Thoracic aorta (tissue), 2 donors: ENCODE data around the gene HSF2BP. TPM values are rescaled to one million over a fixed set of nuclear protein-coding genes. Genes with fewer than 3 reads are reported as not detected.
"Not testable (repeated sequence)": the region's sequence is repeated elsewhere in the genome, so short reads cannot be mapped to it uniquely, and the experiment has no call there.

Experiments
- ATAC-seq: fragments of 150-250 bp; one replicate; pipeline ENCODE4 v1.8.0; 2017; ENCODE audit warnings: low read depth; ENCODE audit not compliant: insufficient number of reproducible peaks, low FRiP score
- DNase-seq: peaks from one replicate; pipeline ENCODE4 v3.0.0-alpha.2; 2020; ENCODE audit warnings: low spot score
- H3K27ac ChIP-seq, 2 donors: fragments of 200-600 bp; sonication (generic); 1 replicate in 1 of 2; 2 replicates in 1 of 2; pipeline ENCODE4 v1.5.1; 2016; ENCODE audit warnings: mild to moderate bottlenecking in 2 of 2, moderate library complexity in 2 of 2
- H3K27me3 ChIP-seq: fragments of 200-600 bp; sonication (generic); replicated peaks from 2 replicates; pipeline ENCODE4 v1.6.0; 2016; ENCODE audit warnings: mild to moderate bottlenecking; ENCODE audit not compliant: insufficient read depth
- H3K36me3 ChIP-seq: fragments of 200-600 bp; sonication (generic); one replicate; pipeline ENCODE4 v1.5.1; 2016
- H3K4me1 ChIP-seq, 2 donors: fragments of 200-600 bp; sonication (generic); 1 replicate in 1 of 2; 2 replicates in 1 of 2; pipeline versions ENCODE4 v1.5.1 to v1.6.0; 2016; ENCODE audit warnings: low read depth in 2 of 2, mild to moderate bottlenecking in 1 of 2; ENCODE audit not compliant: control insufficient read depth in 1 of 2
- H3K4me3 ChIP-seq: fragments of 200-600 bp; sonication (generic); 2 replicates; pipeline ENCODE4 v1.5.1; 2016; ENCODE audit warnings: mild to moderate bottlenecking
- H3K9me3 ChIP-seq: fragments of 200-600 bp; sonication (generic); 2 replicates; pipeline ENCODE4 v1.5.1; 2016
- CTCF ChIP-seq: fragments of 200-600 bp; sonication (generic); IDR thresholded peaks from one replicate; pipeline ENCODE4 v1.5.1; 2019; ENCODE audit warnings: antibody characterized with exemption
- total RNA-seq, 2 donors: library from RNA; depleted of rRNA; stranded (reverse); fragments of >200 nt; gene quantifications; one replicate each; pipeline versions ENCODE4 v1.1.0 to v1.2.3, GENCODE V29; 2016

HSF2BP gene
- total RNA-seq, 2 donors from 2014 or later = 0.78 TPM; not detected in 1

- peaks cover 31 to 47% of the 10 kb centered on the region in 2 donors for H3K4me1 ChIP-seq
- peak overlapping the region; percentile 35 to 76 for H3K27ac ChIP-seq
- no peaks in the 10 kb centered on the region for H3K27me3 ChIP-seq
- no peaks in the 10 kb centered on the region for H3K36me3 ChIP-seq
- H3K4me3 ChIP-seq = peak overlapping the region; percentile 47
- DNase-seq (no peak), ATAC-seq (no peak)
- TF ChIP-seq CTCF = no peak
- H3K9me3 ChIP-seq = no peaks in the 10 kb centered on the region
Observed at GRCh38 chr21:43701936-43702784, 42.9 kb upstream of the HSF2BP start.

GRCh38 chr21:43699933-43700599 is 40.8 kb upstream of the HSF2BP start:
- DNase-seq (no peak), ATAC-seq (no peak)
- peaks cover 31 to 47% of the 10 kb centered on the region in 2 donors for H3K4me1 ChIP-seq
- H3K9me3 ChIP-seq = no peaks in the 10 kb centered on the region
- no peaks in the 10 kb centered on the region for H3K27me3 ChIP-seq
- peak overlapping the region; percentile 50 to 62 for H3K27ac ChIP-seq
- H3K36me3 ChIP-seq = no peaks in the 10 kb centered on the region
- no peak for TF ChIP-seq CTCF
- H3K4me3 ChIP-seq = no peak overlapping the region

- not testable (repeated sequence) for ATAC-seq, H3K9me3 ChIP-seq, H3K4me3 ChIP-seq, DNase-seq, H3K27me3 ChIP-seq, H3K36me3 ChIP-seq
- H3K4me1 ChIP-seq = peaks cover 31 to 46% of the 10 kb centered on the region in 2 donors
- H3K27ac ChIP-seq = peak overlapping the region in 1 of 2 donors; percentile 50
Observed at GRCh38 chr21:43699492-43699777, 40.1 kb upstream of the HSF2BP start.

GRCh38 chr21:43697758-43698643 is 38.7 kb upstream of the HSF2BP start:
- no peak for TF ChIP-seq CTCF
- Histone ChIP-seq H3K4me3 (no peak overlapping the region), H3K27me3 (no peaks in the 10 kb centered on the region), H3K9me3 (no peaks in the 10 kb centered on the region), H3K36me3 (peaks cover 6% of the 10 kb centered on the region), H3K4me1 (peaks cover 22 to 32% of the 10 kb centered on the region in 2 donors), H3K27ac (no peak overlapping the region)
- DNase-seq (no peak), ATAC-seq (no peak)

GRCh38 chr21:43696214-43696613 is 36.9 kb upstream of the HSF2BP start:
- no peaks in the 10 kb centered on the region for H3K27me3 ChIP-seq
- H3K4me1 ChIP-seq = peaks cover 10 to 15% of the 10 kb centered on the region in 2 donors
- ATAC-seq (no peak), DNase-seq (no peak)
- TF ChIP-seq CTCF = no peak
- peaks cover 15% of the 10 kb centered on the region for H3K36me3 ChIP-seq
- H3K27ac ChIP-seq = no peak overlapping the region
- no peaks in the 10 kb centered on the region for H3K9me3 ChIP-seq
- H3K4me3 ChIP-seq = no peak overlapping the region
